Endodermal cell (in vitro differentiated cells): ENCODE measurements around the gene NCOA5. TPM values are rescaled to one million over a fixed set of nuclear protein-coding genes. Genes with fewer than 3 reads are reported as not detected.
A peak's percentile ranks its signal among the peaks of the same experiment; 100 is the strongest.

Experiments used
- DNase-seq: peaks from one replicate; pipeline ENCODE4 v3.0.0-alpha.2; 2017
- H3K27ac ChIP-seq: 2 replicates; pipeline ENCODE4 v1.5.1; 2013; ENCODE audit warnings: mild to moderate bottlenecking, low read depth, low read length, moderate library complexity
- H3K27me3 ChIP-seq: 2 replicates; pipeline ENCODE4 v1.6.1; 2013; ENCODE audit warnings: mild to moderate bottlenecking, low read length, moderate library complexity; ENCODE audit not compliant: insufficient read depth, control insufficient read depth, poor library complexity, severe bottlenecking
- H3K36me3 ChIP-seq: 2 replicates; pipeline ENCODE4 v1.7.0; 2013; ENCODE audit warnings: mild to moderate bottlenecking, low read length, moderate library complexity; ENCODE audit not compliant: control insufficient read depth, insufficient read depth
- H3K4me1 ChIP-seq: one replicate; pipeline ENCODE4 v1.7.0; 2013; ENCODE audit warnings: low read length; ENCODE audit not compliant: control insufficient read depth, insufficient read depth
- H3K4me3 ChIP-seq: 2 replicates; pipeline ENCODE4 v1.5.1; 2013; ENCODE audit warnings: mild to moderate bottlenecking, low read length, moderate library complexity
- H3K9ac ChIP-seq: 2 replicates; pipeline ENCODE4 v1.6.1; 2013; ENCODE audit warnings: mild to moderate bottlenecking, low read length, moderate library complexity; ENCODE audit not compliant: poor library complexity, severe bottlenecking; ENCODE audit errors: extremely low read depth
- H3K9me3 ChIP-seq: 2 replicates; pipeline ENCODE4 v1.6.1; 2013; ENCODE audit warnings: mild to moderate bottlenecking, low read length, moderate library complexity; ENCODE audit not compliant: control insufficient read depth
- H3K27ac Mint-ChIP-seq: 2 replicates; pipeline ENCODE4 v1.8.0; 2020; ENCODE audit warnings: mixed read lengths
- H3K27me3 Mint-ChIP-seq: 2 replicates; pipeline ENCODE4 v1.8.0; 2021; ENCODE audit warnings: mild to moderate bottlenecking, mixed read lengths; ENCODE audit not compliant: insufficient read depth
- H3K36me3 Mint-ChIP-seq: 2 replicates; pipeline ENCODE4 v1.8.0; 2020; ENCODE audit warnings: low read depth, mixed read lengths
- H3K4me1 Mint-ChIP-seq: 2 replicates; pipeline ENCODE4 v1.8.0; 2020; ENCODE audit warnings: mixed read lengths
- H3K4me3 Mint-ChIP-seq: 2 replicates; pipeline ENCODE4 v1.8.0; 2020; ENCODE audit warnings: mild to moderate bottlenecking, moderate library complexity, mixed read lengths
- H3K9me3 Mint-ChIP-seq: 2 replicates; pipeline ENCODE4 v1.8.0; 2020; ENCODE audit warnings: mild to moderate bottlenecking, mixed read lengths
- WGBS, 2 experiments: methylation state at CpG; one replicate each; pipeline versions ENCODE4 v1.1.5 to v1.1.7; 2013; ENCODE audit warnings: missing lambda C conversion rate in 2 of 2, mixed read lengths in 1 of 2; ENCODE audit not compliant: insufficient coverage in 1 of 2, insufficient read length in 1 of 2; 5-methylcytosine and 5-hydroxymethylcytosine counted together
- total RNA-seq, 2 donors: library from RNA; stranded (reverse); fragmentation: NEBNext Ultra II Directional in 1 of 2; extraction: Animal tissue kit (Norgen Biotek cat#: 25700) in 1 of 2; gene quantifications; 2 replicates in 1 of 2; 3 replicates in 1 of 2; pipeline ENCODE4 v1.2.1, GENCODE V29; 2021
- TF ChIP-seq, protein P1 (sequence below): fragments of 200-600 bp; sonication (generic); conservative IDR thresholded peaks from 2 replicates; pipeline ENCODE4 v1.5.0; 2021; ENCODE audit warnings: antibody characterized with exemption, mild to moderate bottlenecking

Gene NCOA5
- total RNA-seq, 2 donors from 2014 or later = 19.3 to 28.7 TPM

DNA sequence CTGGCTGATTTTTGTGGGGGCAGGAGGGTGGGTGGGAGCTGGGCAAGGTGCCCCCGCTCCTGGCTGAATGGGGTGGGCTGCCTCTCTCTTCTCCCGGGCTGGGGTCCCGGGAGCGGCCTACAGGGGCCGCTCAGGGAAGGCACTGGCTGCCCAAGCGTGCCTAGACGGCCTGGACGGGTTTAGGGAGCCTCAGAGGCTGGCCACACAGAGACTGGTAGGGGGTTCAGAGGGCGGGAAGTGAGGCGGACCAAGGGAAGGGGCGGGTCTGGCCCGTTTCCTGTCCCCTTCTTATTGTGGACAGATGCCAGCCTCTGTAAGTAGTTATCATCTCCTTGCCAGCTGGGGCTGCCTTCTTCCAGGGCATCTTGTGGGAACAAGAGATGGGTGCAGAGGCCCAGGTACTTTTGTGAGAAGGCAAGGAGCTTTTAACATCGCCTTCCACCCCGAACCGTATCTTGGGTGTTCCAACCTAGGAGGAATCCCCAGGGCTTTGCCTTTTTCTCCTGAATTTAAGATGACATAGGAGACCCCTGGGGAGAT, 28.8 kb upstream of the NCOA5 start:
- Mint-ChIP-seq H3K27me3 (peaks cover 44% of the 10 kb centered on the region), H3K9me3 (no peaks in the 10 kb centered on the region), H3K4me1 (peaks cover 3% of the 10 kb centered on the region), H3K36me3 (no peaks in the 10 kb centered on the region), H3K4me3 (peak overlapping the region; percentile 76), H3K27ac (peak overlapping the region; percentile 90)
- Histone ChIP-seq H3K36me3 (no peaks in the 10 kb centered on the region), H3K4me1 (no peaks in the 10 kb centered on the region), H3K27me3 (peaks cover 11% of the 10 kb centered on the region), H3K9me3 (no peaks in the 10 kb centered on the region), H3K4me3 (no peak overlapping the region), H3K9ac (no peak overlapping the region), H3K27ac (no peak overlapping the region)
- 63 to 77% methylated on average over 6 to 15 of the region's 15 CpGs for WGBS, 2 experiments
- TF ChIP-seq, protein P1, sequence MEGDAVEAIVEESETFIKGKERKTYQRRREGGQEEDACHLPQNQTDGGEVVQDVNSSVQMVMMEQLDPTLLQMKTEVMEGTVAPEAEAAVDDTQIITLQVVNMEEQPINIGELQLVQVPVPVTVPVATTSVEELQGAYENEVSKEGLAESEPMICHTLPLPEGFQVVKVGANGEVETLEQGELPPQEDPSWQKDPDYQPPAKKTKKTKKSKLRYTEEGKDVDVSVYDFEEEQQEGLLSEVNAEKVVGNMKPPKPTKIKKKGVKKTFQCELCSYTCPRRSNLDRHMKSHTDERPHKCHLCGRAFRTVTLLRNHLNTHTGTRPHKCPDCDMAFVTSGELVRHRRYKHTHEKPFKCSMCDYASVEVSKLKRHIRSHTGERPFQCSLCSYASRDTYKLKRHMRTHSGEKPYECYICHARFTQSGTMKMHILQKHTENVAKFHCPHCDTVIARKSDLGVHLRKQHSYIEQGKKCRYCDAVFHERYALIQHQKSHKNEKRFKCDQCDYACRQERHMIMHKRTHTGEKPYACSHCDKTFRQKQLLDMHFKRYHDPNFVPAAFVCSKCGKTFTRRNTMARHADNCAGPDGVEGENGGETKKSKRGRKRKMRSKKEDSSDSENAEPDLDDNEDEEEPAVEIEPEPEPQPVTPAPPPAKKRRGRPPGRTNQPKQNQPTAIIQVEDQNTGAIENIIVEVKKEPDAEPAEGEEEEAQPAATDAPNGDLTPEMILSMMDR = peak; percentile 55
- DNase-seq = peak; percentile 83

- Histone ChIP-seq H3K27me3 (peaks cover 11% of the 10 kb centered on the region), H3K27ac (no peak within 1 kb of the TSS), H3K9me3 (no peaks in the 10 kb centered on the region), H3K4me1 (no peaks in the 10 kb centered on the region), H3K9ac (no peak within 1 kb of the TSS), H3K4me3 (peak within 1 kb of the TSS; percentile 68), H3K36me3 (no peaks in the 10 kb centered on the region)
- H3K27ac Mint-ChIP-seq = peak within 1 kb of the TSS; percentile 90
- H3K9me3 Mint-ChIP-seq = no peaks in the 10 kb centered on the region
- peak; percentile 97 for DNase-seq
- TF ChIP-seq, protein P1 = no peak
- H3K27me3 Mint-ChIP-seq = peaks cover 47% of the 10 kb centered on the region
- H3K36me3 Mint-ChIP-seq = no peaks in the 10 kb centered on the region
- H3K4me3 Mint-ChIP-seq = peak within 1 kb of the TSS; percentile 76
- 38 to 42% methylated on average over 15 to 40 of the region's 40 CpGs for WGBS, 2 experiments
- peaks cover 5% of the 10 kb centered on the region for H3K4me1 Mint-ChIP-seq
These were observed 28.1 kb upstream of the NCOA5 start, which contains the start of gene CD40 for GRCh38 chr20:46117704-46118467. Gene CD40, plus strand, starts transcription at chr20:46118314. Its CDS starts 30 bp downstream, at chr20:46118344.

- no peaks in the 10 kb centered on the region for H3K36me3 ChIP-seq
- 65 to 79% methylated on average over 2 of the region's 2 CpGs for WGBS, 2 experiments
- H3K9ac ChIP-seq = no peak overlapping the region
- H3K4me1 ChIP-seq = peaks cover 4% of the 10 kb centered on the region
- peaks cover 13% of the 10 kb centered on the region for H3K4me1 Mint-ChIP-seq
- no peak overlapping the region for H3K27ac Mint-ChIP-seq
- no peak overlapping the region for H3K27ac ChIP-seq
- TF ChIP-seq, protein P1 = no peak
- peak; percentile 9 for DNase-seq
- H3K27me3 ChIP-seq = peaks cover 21% of the 10 kb centered on the region
- H3K36me3 Mint-ChIP-seq = no peaks in the 10 kb centered on the region
- no peak overlapping the region for H3K4me3 Mint-ChIP-seq
- peaks cover 61% of the 10 kb centered on the region for H3K27me3 Mint-ChIP-seq
- no peaks in the 10 kb centered on the region for H3K9me3 ChIP-seq
- H3K9me3 Mint-ChIP-seq = no peaks in the 10 kb centered on the region
- H3K4me3 ChIP-seq = no peak overlapping the region
These were observed 24.7 kb upstream of the NCOA5 start for GRCh38 chr20:46114449-46114848.
